NCI-H1417 (cell line): ENCODE measurements around the gene RTL9.

ENCODE experiments used
- DNase-seq, 3 experiments: peaks; one replicate each; lab custom pipeline; 2025; lab: John Stamatoyannopoulos, UW

The RTL9 gene

DNA sequence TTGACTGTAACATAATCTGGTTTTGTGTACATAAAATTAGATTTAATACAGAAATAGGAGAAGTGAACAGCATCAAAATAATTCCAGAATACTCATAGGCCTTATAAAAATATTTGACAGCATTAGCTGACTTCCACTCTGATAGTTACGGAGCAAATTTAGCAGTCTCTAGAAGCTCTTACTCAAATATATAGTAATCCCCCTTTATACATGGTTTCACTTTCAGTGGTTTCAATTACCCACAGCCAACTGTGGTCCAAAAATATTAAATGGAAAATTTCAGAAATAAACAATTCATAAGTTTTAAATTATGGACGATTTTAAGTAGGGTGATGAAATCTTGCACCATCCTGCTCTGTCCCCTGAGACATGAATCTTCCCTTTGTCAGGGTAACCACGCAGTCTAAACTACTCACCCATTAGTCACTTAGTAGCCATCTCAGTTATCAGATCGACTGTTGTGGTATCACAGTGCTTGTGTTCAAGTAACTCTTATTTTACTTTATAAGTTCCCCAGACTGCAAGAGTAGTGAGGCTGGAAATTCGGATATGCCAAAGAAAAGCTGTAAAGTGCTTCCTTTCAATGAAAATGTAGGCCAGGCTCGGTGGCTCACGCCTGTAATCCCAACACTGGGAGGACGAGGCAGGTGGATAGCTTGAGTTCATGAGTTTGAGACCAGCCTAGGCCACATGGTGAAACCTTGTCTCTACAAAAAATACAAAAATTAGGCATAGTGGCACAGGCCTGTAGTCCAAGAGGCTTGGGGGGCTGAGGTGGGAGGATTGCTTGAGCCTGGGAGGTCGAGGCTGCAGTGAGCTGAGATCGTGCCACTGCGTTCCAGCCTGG, 17.2 kb upstream of the RTL9 start:
- DNase-seq: no peak

DNA sequence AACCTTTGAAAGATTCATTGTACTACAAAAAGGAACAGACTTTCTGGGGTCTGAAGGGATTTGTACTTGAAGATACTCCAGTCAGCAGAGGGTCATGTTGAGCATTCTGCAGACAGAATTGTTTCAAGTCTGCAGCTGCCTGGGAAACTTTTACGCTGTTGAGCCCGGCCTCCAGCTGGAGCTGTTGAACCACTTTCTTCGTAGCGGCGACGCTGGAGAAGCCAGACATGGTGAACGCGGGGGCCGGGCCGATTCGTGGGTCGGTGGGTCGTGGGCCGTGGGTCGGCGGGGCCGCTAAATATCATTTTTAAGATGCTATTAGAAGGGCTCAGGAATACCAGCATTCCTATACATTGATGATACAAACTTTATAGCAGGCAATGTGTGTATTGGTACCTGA, 12.0 kb upstream of the RTL9 start:
- DNase-seq: no peak

DNA sequence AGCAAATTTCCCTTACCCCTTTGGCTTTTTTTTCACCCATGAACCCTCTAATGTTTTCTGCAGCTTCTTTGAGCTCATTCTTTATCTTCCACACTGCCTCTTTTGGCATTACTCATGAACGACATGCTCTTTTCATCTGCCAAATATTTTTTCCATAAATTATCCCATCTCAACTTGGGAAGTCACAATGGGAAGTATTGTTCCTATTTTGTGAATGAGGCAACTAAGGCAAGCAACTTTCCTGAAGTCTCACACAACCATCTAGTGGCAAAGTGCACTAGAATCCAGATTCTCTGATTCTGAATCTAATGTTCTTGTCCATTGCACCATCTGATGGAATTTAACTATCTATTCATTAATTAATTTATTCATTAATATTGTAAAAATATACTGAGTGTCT, 625 bp downstream of the RTL9 start:
- no peak for DNase-seq

DNA sequence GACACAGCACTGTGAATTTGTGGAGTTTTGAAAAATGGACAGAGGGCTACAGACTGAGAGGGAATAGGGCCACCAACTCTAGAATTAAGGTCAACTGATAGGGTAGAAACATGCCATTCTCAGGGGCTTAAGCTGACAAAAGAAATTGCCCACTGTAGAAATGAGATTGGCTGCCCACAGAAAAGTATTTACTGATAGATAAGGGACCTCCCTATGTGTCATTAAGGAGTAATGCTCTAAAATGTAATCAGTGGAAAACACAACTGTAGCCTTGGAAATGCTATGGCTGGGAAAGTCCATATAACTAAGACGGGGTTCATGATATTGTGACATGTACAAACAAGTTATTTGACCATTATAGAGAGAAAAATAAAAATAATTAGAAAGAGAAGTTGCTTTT, 4.6 kb downstream of the RTL9 start:
- no peak for DNase-seq

DNA sequence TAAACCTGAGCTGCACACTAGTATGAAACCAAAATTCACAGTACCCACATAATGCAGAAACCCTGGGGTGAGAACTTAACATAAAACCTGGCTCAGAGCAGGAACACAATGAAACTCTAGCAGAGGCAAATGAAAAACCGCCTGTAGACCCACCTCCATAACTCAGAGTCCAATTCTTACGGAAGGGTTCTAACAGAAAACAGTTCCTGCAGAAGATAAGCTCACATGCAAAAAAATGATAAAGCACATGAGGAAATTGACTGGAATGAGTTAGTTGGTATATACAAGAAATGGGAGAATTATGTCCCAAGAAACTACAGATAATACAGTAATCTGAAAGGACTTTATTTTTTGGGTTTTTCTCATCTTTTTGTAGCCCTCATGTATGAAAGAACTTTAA, 14.7 kb downstream of the RTL9 start:
- DNase-seq: no peak

DNA sequence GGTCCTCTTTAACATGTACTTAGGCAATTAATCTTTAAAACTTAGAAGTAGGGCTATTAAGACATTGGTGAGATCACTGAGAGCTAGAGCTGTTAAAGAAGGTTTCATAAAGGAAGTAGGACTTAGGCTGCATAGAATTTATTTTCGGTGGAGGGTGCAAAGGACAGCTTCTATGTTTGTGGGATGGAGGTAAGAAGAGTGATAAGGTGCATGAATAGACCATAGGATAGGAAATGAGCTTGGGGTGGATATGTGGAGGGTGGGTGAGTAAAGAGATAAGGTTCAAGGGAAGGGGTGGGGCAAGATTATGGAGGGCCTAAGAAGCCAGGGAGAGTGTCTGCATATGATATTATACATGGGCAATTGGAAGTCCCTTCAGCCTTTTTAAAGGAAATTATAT, 15.9 kb downstream of the RTL9 start:
- DNase-seq: no peak

DNA sequence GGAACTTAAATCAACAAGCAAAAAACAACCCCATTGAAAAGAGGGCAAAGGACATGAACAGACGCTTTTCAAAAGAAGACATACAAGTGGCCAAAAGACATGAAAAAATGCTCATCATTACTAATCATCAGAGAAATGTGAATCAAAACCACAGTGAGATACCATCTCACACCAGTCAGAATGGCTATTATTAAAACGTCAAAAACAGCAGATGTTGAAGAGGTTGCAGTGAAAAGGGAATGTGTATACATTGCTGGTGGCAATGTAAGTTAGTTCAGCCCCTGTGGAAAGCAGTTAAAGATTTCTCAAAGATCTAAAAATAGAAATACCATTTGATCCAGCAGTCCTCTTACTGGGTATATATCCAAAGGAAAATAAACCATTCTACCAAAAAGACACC, 22.6 kb downstream of the RTL9 start:
- no peak for DNase-seq

DNA sequence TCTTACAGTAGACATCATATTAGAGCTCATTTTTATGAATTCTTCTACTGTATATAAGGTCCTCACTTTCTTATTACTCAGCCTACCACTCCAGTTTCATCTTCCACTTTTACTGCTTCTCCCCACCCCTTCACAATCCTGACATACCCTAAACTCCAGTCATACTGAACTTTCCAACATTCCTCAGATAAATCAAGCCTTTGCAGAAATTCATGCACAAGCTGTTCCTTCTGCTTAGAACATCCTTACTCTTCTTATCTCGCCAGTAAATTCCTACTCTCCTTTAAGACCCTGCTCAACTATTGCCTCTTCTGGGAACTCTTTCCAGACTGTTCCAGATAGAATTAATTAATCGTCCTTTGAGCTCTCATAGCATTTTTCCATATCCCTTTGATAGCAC, 24.8 kb downstream of the RTL9 start:
- DNase-seq: no peak

DNA sequence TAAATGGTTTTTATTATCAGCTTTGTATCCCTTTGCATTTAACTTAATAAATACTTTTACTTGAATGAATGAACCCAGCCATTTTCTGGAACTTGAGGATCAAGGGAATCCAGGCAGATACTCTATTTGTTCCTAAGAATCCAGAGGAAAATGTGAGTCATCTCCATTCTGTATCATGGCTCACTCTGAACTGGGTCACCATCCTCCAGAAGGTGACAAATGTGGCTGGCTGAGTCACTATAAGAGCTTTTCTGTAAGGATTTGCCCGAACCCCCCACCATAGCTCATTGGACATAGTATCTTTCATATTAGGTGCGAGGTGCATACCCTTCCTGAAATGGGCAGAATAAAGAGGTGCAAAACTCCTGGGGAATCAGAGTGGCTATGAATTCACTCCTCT, 25.8 kb downstream of the RTL9 start:
- no peak for DNase-seq

DNA sequence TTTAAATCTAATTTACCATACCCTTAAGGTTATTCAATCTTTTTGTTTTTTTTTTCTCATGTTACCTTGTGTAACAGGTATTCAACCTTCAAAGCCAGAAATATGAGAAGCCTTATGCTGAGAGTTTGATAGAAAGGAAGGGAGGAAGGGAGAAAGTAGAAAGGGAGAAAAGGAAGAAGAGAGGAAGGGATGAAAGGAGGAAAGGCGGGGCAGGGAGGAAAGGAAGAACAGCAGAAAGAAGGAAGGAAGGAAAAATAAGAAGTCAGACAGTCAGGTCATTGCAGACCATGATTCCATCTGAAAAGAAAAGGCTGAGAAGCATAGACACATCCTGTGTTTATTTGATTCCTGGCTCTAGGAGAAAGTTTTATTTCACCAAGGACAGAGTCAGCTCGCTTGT, 30.9 kb downstream of the RTL9 start:
- no peak for DNase-seq

DNA sequence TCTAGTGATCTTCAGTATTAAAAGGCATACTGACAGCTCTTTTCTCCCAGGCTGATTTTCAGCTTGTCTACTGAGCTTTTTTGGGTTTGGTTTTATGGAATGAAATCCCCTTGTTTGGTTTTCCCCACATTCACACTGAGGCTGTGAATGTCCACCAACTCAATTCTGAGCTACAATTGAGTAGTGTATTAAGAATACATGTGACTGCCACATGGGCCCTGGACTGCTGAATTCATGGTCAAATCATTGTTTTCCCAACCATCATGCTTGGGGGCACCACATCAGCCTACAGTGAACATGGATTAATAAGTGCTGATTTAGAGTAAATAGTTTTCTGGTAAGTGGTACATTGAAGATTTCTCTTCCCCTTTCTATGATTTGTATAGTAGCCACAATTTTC, 32.4 kb downstream of the RTL9 start:
- no peak for DNase-seq

DNA sequence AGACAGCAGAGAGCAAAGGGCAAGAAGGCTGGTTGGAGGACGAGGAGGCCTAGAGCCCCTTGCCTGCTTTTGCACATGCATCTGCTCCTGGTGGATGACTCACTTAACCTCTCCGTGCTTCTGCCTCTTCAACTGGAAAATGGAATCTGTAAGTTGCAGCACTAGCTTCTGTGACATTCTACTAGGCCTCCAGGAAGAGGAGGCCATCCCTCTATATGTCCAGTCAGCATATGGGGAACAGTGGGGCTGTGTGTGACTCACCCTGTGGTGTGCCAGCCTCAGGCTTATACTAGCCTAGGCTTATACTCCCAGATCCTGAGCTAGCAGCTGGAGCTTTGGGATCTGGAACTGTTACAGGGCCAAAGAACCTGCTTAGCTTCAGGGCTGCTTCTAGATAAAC, 36.0 kb downstream of the RTL9 start:
- no peak for DNase-seq

DNA sequence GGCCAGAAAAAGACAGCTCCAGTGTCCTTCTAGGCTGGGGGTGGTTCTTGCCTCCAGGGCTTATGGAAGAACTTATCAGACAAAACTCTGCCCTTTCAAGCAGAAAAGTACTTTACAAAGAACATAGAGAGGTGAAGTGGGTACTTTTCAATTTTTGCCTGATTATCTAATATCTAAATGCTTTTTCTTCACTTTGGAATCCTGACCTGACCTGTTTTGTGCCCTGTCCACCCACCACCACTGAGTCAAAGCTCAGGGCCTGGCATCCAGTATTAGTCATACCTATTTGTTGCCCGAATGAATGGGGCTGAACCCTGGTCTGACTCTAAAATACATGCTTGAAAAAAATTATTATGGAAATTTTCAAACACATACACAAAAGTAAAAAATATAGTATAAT, 37.2 kb downstream of the RTL9 start:
- DNase-seq: no peak

DNA sequence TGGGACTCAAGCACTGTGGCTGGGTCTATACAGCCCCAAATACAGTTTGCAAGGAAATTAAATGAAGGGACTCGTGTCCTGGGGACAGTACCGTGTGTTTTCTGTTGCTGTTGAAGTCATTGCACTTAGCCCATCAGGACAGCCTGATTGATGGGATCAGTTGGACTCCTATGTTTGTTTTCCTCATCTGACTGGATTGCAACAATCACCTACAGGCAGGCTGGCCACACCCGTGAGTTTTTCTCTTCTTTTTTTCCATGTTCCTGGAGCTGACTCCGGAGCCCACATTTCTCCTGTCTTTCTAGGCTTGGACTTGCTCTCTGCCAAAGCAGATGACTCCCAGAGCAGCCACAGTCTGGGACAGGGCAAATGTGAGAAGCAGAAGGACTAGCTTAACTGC, 38.1 kb downstream of the RTL9 start:
- peak in 2 of 3 experiments; percentile 41 to 57 for DNase-seq

DNA sequence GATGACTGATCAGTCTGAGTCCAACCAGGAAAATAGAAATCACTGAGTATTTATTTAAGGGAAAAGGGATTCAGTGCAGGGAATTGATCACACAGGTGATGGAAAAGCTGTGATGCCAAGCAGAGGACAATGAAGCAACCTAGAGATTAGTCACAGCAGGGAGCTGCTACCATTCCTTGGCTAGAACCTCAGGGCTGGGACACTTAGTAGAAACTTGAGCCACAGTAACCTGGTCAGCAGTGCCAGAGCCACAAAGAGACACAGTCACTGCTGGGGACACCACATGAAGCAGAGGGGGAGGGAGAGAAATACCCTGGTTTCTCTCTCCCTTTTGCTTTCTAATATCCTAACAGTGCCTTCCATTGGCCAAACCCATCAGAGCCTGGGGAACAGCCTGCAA, 38.7 kb downstream of the RTL9 start:
- no peak for DNase-seq

DNA sequence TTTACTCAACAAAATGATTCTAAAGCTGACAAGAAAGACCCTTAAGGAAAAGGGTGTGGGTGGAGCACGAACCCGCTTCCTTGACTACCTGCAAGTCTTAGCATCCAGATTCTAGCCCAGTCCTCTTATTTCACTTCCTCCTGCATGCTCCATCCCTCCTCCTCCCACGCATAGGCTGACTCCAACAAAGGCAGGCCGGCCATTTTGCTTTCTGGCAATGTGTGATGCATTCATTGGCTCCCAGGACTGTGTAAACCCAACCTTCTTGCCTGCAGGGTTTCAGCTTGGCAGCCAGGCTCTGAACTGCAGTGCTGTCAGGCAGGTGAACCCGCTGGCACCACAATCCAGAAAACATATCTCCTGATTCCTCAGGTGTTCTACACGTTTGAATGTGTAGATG, 39.3 kb downstream of the RTL9 start:
- no peak for DNase-seq

DNA sequence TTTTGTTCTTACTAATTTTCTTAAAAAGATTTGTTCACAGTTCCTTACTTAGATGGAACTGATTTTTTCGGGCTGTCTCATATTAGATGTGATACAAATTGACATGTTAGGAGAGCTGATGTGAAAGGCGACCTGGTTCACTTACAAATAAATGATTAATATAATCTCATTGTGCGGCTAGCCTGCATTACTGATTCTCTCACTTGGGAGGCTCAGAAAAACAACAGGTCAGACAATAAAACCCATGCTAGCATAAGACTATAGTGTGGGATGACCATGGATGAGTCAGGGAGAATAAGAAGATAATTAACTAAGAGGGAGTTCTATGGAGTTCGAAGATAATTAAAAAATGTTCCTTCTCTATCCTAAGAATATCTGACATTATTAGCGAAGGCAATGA, 40.8 kb downstream of the RTL9 start:
- no peak for DNase-seq

DNA sequence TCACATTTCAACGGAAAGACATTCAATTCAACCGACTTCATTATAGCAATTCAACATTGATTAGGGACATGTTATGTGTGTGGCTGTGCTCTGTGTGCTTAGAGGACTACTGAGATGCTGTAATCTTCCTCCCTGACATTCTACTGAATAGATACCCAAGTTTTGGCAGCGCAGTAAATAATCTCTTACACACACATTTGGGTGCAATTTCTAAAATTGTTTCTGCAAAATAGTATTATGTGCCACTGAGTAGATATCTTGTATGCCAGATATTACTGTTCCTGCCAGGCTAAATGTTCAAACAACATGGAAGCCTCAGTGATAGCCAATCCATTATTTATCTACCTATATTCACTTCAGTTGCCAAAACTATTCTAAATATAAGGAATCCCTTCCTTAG, 41.3 kb downstream of the RTL9 start:
- no peak for DNase-seq

DNA sequence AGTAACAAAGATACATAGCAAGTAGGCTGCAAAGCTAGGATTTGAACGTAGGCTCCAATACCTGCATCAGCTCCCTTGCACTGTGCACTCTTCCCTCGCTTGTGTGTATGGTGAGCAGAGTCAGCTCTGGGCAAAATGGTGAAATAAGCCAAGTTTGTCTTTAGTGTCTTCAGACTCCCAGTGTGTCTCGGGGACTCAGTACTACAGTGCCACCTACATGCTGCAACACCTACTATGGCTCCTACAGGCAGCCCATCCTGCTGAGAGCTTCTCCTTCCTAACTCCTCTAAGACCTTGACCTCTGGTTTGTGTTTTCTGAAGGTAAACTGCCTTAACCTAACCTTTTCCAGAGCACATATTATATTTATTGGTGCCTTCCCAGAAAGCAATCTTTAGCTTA, 42.5 kb downstream of the RTL9 start:
- DNase-seq: no peak

DNA sequence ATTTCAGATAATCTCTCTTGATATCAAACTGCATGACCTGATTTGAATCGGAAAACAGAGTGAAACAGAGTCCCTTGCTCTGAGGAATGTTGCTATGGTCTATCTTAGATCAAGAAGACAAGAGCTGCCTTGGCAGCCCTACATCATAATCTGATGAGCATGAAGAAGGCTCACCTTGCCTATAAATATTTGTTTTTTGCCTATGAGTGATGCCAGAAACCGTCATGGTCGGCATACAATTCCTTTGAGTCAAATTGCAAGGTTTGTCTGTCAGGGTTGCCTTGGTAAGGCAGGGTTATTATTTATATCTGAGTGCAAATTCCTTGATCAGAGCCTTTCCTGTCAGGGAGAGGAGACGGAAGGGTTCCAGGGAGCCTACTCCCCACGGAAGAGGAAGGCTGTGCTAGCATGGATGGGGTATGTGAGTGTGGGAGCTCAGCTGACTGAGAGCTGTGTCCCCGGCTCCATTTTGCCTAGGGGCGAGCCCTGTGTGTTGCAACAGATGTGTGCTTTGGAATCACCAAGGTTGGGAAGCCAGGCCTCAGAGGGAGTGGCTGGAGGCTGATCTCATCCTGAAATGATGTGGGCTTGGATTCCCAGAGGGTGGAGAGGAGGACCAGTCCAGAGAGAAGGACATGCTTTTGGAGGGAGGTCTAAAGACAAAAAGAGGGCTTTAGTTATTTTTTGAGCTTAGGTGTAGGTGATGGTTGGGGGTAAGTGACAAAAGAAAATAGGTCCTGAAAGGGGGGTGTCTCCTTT, 43.6 kb downstream of the RTL9 start:
- no peak for DNase-seq

DNA sequence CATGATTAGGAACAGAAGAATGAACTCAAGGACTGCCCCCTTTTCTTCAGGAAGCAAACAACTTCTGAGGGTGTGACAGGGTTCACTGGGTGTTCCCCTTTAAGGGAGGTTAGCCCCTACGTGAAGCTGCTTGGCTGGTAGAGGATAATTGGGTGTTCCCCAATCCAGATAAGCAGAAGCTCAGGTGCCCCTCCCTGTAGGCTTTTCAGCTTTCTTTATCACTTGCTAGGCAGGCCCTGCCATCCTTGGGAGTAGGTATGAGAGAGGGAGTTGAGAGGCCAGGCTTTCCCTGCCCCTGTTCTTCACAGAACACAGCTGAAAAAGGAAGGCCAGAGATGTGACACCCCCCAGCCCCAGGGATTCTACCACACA, 44.2 kb downstream of the RTL9 start:
- DNase-seq: no peak

DNA sequence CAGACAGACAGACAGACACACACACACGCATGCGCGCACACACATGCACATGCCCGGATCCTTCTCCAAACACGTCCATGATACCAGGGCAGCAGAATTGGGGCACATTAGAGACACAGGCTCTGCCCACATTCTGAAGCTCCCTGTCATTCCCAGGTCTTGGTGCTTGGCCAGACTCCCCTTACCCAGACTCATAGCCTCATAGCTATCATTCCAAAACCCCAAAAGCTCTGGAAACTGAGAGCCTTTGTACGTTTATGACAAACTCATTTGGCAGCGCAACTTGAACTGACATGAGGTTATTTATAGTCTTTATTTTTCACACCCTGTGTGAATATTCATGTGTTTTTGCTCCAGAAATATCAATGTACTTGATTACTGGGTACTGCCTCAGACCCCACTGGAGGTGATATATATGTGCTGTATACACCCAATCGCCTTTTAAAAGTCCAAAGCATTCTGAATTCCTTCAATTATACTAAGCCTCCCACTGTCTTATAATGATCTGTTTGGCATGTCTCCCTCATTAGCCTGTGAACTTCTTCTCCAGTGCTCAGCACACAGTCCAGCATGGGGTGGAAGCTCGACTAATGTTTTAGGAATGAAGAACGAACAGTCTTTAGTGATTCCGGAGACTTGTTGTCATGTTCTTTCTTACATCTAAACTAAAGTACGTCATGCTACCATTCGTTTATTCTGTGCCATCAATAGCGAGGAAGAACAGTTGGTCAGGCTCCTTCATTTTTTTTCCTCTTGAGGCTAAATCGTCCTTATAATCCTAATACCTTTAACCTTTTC, 45.0 kb downstream of the RTL9 start:
- no peak for DNase-seq

DNA sequence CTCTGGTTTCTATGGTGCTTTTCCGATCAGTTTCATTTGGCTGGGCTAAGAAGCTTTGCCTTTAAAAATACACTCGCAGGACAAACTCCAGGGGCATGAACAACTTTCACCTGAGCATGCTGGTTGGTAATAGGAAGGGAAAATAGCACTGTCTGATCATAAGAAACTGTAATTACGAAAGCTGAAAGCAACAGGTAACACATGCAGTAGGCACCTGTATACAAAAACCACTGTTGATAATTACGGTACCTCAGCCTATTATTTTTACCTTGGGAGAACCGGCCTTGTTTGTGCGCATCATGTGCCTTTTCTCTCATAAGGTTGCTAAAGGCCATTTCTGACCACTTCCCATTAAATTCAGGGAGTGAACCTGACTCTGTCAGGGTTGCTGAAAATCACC, 45.7 kb downstream of the RTL9 start:
- no peak for DNase-seq
